Adipocyte (in vitro differentiated cells): Measurements from ENCODE around the gene CEACAM21.

Experiments used
- DNase-seq: peaks from one replicate; pipeline ENCODE4 v3.0.0-alpha.2; 2015; ENCODE audit warnings: low read depth
- H3K27me3 ChIP-seq: replicated peaks from 2 replicates; pipeline ENCODE4 v1.7.0; 2013; ENCODE audit warnings: mild to moderate bottlenecking, low read length, moderate library complexity; ENCODE audit not compliant: control insufficient read depth, insufficient read depth
- H3K36me3 ChIP-seq: 2 replicates; pipeline ENCODE4 v1.7.0; 2013; ENCODE audit warnings: low read length, mild to moderate bottlenecking, moderate library complexity; ENCODE audit not compliant: control insufficient read depth, insufficient read depth, severe bottlenecking
- H3K4me1 ChIP-seq: 2 replicates; pipeline ENCODE4 v1.7.0; 2013; ENCODE audit warnings: mild to moderate bottlenecking, low read length, moderate library complexity; ENCODE audit not compliant: control insufficient read depth, insufficient read depth
- H3K4me3 ChIP-seq: 2 replicates; pipeline ENCODE4 v1.7.0; 2013; ENCODE audit warnings: mild to moderate bottlenecking, low read length, moderate library complexity
- H3K9ac ChIP-seq: 2 replicates; pipeline ENCODE4 v1.7.0; 2013; ENCODE audit warnings: mild to moderate bottlenecking, low read length, moderate library complexity
- H3K9me3 ChIP-seq: 2 replicates; pipeline ENCODE4 v1.7.0; 2013; ENCODE audit warnings: mild to moderate bottlenecking, low read length, moderate library complexity; ENCODE audit not compliant: control insufficient read depth

Gene CEACAM21

DNA sequence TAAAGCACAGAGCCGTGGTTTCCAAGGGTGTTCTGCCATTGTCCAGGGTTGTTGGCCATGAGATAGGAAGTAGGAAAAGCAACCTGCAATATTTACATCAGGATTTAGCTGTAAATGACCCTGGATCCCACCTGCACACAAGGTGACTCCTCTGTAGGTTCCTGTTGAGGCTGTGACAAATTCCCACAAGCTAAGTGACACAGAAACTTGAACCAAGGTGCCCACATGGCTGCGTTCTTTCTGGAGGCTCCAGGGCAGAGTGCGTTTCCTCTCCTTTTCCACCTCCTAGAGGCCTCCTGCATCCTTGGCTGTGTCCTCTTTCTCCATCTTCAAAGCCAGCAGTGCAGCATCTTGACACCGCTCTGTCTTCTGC lies 11.9 kb downstream of the CEACAM21 start:
- Histone ChIP-seq H3K27me3 (peaks cover 5% of the 10 kb centered on the region), H3K9me3 (peaks cover 6% of the 10 kb centered on the region), H3K4me3 (no peak overlapping the region), H3K9ac (no peak overlapping the region), H3K36me3 (no peaks in the 10 kb centered on the region), H3K4me1 (peaks cover 5% of the 10 kb centered on the region)
- no peak for DNase-seq

DNA sequence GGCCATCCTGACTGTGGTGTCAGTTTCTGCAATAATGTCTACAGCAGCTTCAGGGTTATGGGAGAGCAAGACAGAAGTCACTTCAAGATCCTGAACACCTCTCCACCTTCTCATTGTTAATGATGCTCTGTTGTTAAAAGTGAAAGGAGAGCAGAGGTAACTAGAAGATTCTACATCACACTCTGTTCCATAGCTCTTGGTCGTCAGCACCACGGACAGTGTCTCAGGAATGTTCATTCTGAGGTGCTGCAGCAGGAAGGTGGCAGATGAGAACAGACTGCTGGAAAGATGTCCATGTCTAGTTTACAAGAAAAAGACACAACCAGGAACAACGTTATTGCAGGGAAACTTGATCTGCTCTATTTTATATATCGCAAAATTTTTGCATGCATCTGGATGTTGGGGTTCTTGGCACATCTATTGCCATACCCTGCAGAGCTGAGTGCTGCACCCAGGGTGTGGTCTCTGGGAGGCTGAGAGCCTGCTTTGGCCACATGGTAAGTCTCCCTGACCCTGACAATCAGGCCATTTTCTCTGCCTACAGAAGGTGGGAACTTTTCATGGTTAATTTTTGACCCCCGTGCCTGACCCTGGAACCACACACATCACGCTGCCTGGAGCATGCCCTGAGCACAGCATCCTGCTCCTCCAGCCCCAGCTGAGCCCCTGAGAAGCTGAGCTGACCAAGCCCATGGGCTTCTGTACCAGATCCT lies 12.7 kb downstream of the CEACAM21 start:
- Histone ChIP-seq H3K36me3 (no peaks in the 10 kb centered on the region), H3K4me3 (no peak overlapping the region), H3K4me1 (peaks cover 5% of the 10 kb centered on the region), H3K9ac (no peak overlapping the region), H3K9me3 (peaks cover 2% of the 10 kb centered on the region), H3K27me3 (peaks cover 14% of the 10 kb centered on the region)
- DNase-seq: peak; percentile 53

DNA sequence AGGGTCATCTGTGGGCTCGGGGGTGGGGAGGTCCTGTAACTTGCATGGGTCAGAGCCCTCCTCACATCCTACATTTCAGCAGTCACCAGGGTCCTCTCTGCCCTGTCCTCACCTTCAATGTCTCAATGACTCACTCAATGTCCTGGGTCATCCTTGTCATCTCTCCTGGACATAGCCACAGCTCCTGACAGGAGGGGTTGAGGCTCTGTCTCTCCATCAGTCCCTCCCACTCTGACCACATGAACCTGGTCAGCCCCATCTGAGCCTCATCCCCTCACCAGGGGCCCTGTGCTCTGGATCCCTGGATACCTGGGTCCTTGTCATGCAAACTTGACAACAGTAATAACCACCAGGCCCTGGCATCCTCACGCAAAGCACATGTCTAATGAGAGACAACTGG lies 13.4 kb downstream of the CEACAM21 start:
- Histone ChIP-seq H3K4me1 (peaks cover 5% of the 10 kb centered on the region), H3K36me3 (no peaks in the 10 kb centered on the region), H3K27me3 (peaks cover 14% of the 10 kb centered on the region), H3K9me3 (no peaks in the 10 kb centered on the region), H3K4me3 (no peak overlapping the region), H3K9ac (no peak overlapping the region)
- no peak for DNase-seq

DNA sequence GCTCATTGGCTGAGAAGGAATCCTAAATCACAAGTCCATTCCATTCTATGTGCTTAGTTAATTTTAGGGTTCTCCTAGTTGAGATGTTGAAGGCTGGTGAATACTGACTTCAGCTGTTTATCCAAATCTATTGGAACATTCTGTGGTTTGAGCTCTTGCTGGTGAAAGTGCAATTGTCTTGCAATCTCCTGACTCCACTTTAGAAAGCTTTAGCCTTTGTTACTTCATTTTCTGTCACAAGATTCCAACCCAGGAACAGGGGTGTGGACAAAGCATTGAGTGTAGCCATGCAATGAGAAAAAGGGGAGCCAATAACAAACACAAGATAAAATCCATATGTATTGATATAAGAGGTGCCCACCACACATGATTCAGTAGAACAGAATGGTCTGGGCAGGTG lies 15.0 kb downstream of the CEACAM21 start:
- Histone ChIP-seq H3K4me3 (no peak overlapping the region), H3K36me3 (no peaks in the 10 kb centered on the region), H3K4me1 (peaks cover 5% of the 10 kb centered on the region), H3K27me3 (peaks cover 16% of the 10 kb centered on the region), H3K9me3 (no peaks in the 10 kb centered on the region), H3K9ac (no peak overlapping the region)
- DNase-seq: no peak

DNA sequence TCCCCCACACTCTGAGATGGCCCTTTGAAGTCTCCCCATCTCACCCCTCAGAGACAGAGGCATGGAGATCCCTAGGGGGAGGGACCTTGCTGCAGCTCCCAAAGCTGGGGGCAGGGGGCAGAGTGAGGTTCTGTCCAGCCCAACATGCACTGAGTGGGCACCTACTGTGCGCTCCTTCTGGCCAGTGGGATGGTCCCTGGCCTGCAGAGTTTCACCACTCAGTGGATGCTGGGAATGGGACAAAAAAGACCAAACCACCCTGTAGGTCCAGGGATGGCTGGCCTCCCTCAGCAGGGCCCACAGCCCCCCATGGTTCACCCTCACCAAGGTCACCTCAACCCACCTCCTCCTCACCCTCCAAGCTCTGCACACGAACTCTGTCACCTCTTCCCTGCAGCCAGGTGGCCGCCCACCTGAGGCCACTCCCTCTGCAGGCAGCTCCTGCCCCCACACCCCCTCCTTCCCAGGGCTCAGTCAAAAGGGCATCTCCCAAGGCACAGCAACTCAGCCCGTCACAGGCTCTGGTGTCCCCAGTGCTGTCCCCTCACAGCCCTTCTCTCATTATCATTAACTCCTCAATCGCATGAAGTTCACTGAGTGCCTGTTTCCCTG lies 16.1 kb downstream of the CEACAM21 start:
- H3K4me1 ChIP-seq: peaks cover 5% of the 10 kb centered on the region
- no peaks in the 10 kb centered on the region for H3K9me3 ChIP-seq
- H3K27me3 ChIP-seq: peaks cover 27% of the 10 kb centered on the region
- H3K36me3 ChIP-seq: no peaks in the 10 kb centered on the region
- no peak overlapping the region for H3K9ac ChIP-seq
- DNase-seq: no peak
- no peak overlapping the region for H3K4me3 ChIP-seq

DNA sequence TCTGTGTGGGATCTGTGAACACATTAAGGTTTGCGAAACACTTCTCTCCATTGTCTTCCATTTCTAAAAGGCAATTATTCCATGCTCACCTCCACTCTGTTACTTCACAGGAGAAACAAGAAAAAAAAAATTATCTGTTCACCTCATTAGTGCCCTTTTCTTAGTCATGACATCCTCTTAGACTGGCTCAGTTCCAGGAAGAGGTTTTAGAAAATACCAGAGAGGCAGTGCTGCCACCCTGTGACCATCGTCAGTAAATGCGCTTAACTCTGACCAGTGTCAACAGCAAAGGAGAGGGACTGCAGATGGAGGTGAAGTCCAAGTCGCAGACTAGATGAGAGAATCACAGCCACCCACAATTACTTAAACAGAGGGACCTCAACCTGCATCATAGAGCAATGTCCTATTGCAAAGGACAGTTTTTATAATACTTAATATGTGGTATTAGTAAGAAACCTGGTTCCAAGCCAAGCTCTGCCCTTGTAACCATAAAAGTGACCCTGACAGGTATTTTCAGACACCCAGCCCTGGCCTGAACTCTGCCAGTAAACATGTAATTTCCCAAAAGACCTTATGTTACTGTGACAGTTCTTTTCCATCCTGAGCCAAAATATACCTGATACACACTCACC lies 19.4 kb downstream of the CEACAM21 start:
- no peaks in the 10 kb centered on the region for H3K9me3 ChIP-seq
- DNase-seq: peak; percentile 71
- H3K36me3 ChIP-seq: no peaks in the 10 kb centered on the region
- peaks cover 26% of the 10 kb centered on the region for H3K27me3 ChIP-seq
- H3K9ac ChIP-seq: no peak overlapping the region
- peaks cover 2% of the 10 kb centered on the region for H3K4me1 ChIP-seq
- H3K4me3 ChIP-seq: no peak overlapping the region

DNA sequence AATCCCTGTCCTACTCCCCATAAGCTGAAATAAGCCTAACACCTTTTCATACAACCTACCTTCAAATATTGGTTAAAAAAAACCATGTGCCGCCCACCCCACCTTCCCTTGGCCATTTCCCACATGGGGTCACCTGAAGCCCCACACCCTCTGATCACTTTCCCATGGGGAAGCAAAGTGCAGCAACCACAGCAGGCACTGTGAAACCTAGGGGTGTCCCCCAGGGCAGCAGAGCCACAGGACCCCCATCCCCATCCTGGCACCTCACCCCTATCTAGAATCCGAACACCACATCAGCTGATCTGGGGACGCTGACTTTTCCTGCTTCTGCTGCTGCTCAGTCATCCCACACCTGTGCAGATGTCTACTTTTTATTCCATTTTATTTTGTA lies 19.9 kb downstream of the CEACAM21 start:
- Histone ChIP-seq H3K9me3 (no peaks in the 10 kb centered on the region), H3K9ac (no peak overlapping the region), H3K4me3 (no peak overlapping the region), H3K4me1 (no peaks in the 10 kb centered on the region), H3K36me3 (no peaks in the 10 kb centered on the region), H3K27me3 (peaks cover 26% of the 10 kb centered on the region)
- DNase-seq: no peak

DNA sequence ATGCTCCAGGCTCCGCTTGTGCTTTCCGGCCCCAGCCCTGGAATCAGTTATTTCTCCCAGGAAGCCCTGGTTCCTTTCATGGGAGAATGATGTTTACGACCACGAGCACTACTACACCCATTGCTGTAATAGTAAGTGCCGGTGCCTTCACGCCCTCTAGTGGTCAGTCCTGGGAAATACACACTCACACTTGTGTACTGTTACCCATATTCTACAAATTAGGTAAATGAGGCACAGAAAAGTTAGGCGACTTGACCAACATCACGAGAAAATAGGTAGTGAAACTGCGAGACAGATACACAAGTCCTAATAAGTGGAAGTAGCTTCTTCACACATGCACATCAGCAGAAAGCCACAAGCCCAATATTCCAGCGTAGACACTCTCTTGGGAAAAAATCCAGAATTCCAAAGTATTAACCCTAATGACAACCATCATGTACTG lies 21.7 kb downstream of the CEACAM21 start:
- H3K36me3 ChIP-seq: no peaks in the 10 kb centered on the region
- DNase-seq: peak; percentile 76
- peaks cover 28% of the 10 kb centered on the region for H3K27me3 ChIP-seq
- H3K4me3 ChIP-seq: no peak overlapping the region
- H3K9ac ChIP-seq: no peak overlapping the region
- no peaks in the 10 kb centered on the region for H3K4me1 ChIP-seq
- no peaks in the 10 kb centered on the region for H3K9me3 ChIP-seq

DNA sequence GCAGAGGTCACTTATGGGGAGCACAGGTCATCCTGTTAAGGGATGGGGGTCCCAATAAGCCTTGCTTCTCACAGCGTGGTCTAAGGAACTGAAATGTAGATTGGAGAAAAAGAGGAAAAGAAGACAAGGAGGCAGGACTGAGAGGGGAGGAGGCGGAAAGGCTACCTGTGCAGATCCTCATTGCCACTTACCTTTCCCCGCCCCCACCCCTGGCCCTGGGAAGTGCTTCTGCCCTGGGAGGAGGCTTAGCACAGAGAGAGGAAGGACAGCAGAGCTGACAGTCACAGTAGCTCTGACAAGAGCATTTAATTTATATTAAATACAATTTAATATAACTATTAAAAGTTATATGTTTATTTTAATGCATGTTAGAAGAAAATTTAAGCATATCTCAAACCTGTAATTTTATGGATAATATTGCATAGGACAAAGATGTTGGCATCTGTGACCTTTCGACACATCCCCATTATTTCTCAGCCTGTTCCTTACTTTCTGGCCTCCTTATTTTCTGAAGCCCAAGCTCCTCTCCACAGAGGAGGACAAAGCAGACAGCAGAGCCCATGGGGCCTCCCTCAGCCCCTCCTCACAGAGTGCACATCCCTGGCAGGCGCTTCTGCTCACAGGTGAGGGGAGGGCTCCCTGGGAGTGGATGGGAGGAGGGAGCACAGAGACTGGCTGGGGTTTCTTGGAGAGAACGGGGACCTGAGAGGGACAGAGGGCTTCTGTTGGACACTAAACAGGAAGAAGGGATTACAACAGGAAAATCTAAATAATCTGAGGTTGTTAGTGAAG lies 23.4 kb downstream of the CEACAM21 start:
- H3K36me3 ChIP-seq: no peaks in the 10 kb centered on the region
- no peak overlapping the region for H3K9ac ChIP-seq
- no peak overlapping the region for H3K4me3 ChIP-seq
- DNase-seq: no peak
- H3K4me1 ChIP-seq: no peaks in the 10 kb centered on the region
- peaks cover 30% of the 10 kb centered on the region for H3K27me3 ChIP-seq
- H3K9me3 ChIP-seq: no peaks in the 10 kb centered on the region

DNA sequence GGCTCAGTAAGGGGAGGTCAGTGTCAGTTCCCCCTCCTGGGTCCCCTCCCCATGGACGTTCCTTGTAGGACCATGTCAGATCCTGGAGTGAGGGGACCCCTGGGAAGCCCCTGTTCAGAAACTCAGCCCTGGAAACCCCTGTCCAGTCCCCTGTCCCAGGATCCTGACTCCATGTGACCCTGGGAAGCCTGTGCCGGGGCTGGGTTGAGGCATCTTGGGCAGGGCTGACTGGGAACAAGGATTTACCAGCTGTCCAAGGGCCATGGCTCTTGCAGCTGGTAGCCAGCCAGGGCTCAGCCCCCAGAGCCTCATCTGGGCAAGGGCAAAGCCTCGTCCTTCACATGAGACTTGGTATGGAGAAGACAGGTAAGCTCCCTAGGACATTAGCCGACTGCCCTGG lies 25.8 kb downstream of the CEACAM21 start:
- Histone ChIP-seq H3K9ac (no peak overlapping the region), H3K27me3 (peaks cover 33% of the 10 kb centered on the region), H3K4me1 (no peaks in the 10 kb centered on the region), H3K4me3 (no peak overlapping the region), H3K9me3 (no peaks in the 10 kb centered on the region), H3K36me3 (no peaks in the 10 kb centered on the region)
- DNase-seq: no peak

DNA sequence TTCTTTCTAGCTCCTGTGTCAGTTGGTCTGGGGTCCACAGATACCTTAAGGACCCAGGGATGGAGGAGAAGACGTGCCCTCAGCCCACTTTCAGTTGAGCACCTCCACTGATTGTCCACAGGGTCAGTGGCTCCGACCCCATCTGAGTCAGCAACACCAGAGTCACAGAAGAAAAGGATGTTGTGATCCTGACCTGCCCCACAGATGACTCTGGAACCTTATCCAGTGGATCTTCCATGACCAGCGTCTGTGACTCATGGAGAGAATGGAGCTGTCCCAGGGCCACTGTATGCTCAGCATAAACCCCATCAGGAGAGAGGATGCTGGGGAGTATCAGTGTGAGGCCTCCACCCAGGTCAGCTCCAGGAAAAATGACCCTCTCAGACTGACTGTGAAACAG lies 28.9 kb downstream of the CEACAM21 start:
- H3K9me3 ChIP-seq: peaks cover 5% of the 10 kb centered on the region
- H3K27me3 ChIP-seq: peaks cover 35% of the 10 kb centered on the region
- H3K36me3 ChIP-seq: no peaks in the 10 kb centered on the region
- no peak overlapping the region for H3K9ac ChIP-seq
- H3K4me1 ChIP-seq: no peaks in the 10 kb centered on the region
- DNase-seq: no peak
- no peak overlapping the region for H3K4me3 ChIP-seq
